WTC11 (cell line): ENCODE measurements around the gene ASXL3.

Experiments
- E2F5 ChIP-seq: sonication (generic); formaldehyde crosslinking; IDR thresholded peaks from 2 replicates; pipeline ENCODE4 v1.8.1; 2022; ENCODE audit warnings: mild to moderate bottlenecking, moderate library complexity, missing genetic modification reagents
- ELF4 ChIP-seq: sonication (generic); formaldehyde crosslinking; IDR thresholded peaks from 2 replicates; pipeline ENCODE4 v1.8.1; 2022; ENCODE audit warnings: low read depth, mild to moderate bottlenecking, moderate library complexity, missing genetic modification reagents
- KAT7 ChIP-seq: sonication (generic); formaldehyde crosslinking; IDR thresholded peaks from 2 replicates; pipeline ENCODE4 v1.8.1; 2023; ENCODE audit warnings: missing genetic modification reagents, mild to moderate bottlenecking, borderline replicate concordance
- ZNF317 ChIP-seq: sonication (generic); formaldehyde crosslinking; IDR thresholded peaks from 2 replicates; pipeline ENCODE4 v1.8.1; 2023; ENCODE audit warnings: low read depth, mild to moderate bottlenecking, moderate library complexity, missing genetic modification reagents, borderline replicate concordance

DNA sequence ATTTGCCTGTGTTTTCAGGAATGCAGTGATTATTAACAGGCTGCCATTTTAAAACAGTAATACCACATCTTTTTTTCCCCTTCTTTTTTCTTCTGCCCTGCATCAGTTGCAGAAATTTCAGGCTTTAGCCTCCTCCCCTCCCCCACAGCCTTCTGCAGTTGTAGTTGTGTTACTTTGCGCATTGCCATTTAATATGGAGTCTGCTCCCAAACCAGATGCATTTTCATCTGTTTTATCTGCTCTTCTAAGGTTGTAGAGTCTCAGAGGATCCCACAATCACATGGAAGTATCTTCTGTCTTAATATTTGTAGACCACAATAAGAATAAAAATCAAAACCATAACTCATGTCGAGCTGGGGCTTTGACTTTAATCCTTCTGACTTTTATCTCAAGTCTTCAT, 3.8 kb downstream of the ASXL3 start:
- TF ChIP-seq KAT7 (CRISPR knock-in tag) (no peak), E2F5 (CRISPR knock-in tag) (no peak), ZNF317 (CRISPR knock-in tag) (no peak), ELF4 (no peak)
